Measurements from ENCODE around the gene MLX.
A peak's percentile ranks its signal among the peaks of the same experiment; 100 is the strongest.

DNA sequence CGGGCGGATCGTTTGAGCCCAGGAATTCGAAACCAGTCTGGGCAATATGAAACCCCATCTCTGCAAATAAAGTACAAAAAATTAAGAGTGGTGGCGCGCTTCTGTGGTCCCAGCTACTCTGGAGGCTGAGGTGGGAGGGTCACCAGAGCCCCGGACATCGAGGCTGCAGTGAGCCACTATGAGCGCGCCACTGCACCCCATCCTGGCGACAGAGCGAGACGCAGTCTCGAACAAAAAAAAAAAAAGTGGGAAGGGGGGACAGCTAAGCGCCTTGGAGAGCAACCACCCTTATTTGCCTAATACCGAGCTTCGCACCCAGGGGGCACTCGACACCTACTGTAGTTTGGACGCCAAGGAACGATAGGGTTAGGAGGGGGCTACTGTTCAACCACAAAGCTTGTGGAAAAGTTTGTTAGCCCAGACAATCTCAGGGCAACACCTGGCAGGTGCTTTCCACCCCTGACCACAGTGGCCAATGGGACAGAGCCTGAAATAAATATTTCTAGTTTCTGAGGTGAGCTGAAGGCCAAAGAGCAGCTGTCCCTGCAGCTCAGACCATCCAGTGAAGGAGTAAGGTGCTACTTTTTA lies 11.5 kb downstream of the MLX start:
- TF ChIP-seq, protein P1, sequence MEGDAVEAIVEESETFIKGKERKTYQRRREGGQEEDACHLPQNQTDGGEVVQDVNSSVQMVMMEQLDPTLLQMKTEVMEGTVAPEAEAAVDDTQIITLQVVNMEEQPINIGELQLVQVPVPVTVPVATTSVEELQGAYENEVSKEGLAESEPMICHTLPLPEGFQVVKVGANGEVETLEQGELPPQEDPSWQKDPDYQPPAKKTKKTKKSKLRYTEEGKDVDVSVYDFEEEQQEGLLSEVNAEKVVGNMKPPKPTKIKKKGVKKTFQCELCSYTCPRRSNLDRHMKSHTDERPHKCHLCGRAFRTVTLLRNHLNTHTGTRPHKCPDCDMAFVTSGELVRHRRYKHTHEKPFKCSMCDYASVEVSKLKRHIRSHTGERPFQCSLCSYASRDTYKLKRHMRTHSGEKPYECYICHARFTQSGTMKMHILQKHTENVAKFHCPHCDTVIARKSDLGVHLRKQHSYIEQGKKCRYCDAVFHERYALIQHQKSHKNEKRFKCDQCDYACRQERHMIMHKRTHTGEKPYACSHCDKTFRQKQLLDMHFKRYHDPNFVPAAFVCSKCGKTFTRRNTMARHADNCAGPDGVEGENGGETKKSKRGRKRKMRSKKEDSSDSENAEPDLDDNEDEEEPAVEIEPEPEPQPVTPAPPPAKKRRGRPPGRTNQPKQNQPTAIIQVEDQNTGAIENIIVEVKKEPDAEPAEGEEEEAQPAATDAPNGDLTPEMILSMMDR (conservative IDR thresholded peaks at IDR 0.05; ENCODE audit: low read length) = peak; percentile 80
- TF ChIP-seq EZH2phosphoT487 (IDR thresholded peaks at IDR 0.05; ENCODE audit: borderline replicate concordance) = no peak
